OCI-LY7 (cell line): Measurements from ENCODE around the gene GPATCH3. TPM values are rescaled to one million over a fixed set of nuclear protein-coding genes. Genes with fewer than 3 reads are reported as not detected.
"Not testable (repeated sequence)": the region's sequence is repeated elsewhere in the genome, so short reads cannot be mapped to it uniquely, and the experiment has no call there.

Source experiments
- BruUV-seq: library from RNA; stranded (reverse); fragments of 400-500 nt; replicated peaks from 2 replicates; lab custom pipeline; 2021; lab: Mats Ljungman, UMichigan
- CTCF ChIA-PET: fragments of 300-600 bp; sonication (Branson Sonifier 250); formaldehyde crosslinking; loops from one replicate; lab custom pipeline; 2022; ENCODE audit warnings: antibody characterized with exemption; ENCODE audit not compliant: unreplicated experiment; lab: Charles Lee
- POLR2A ChIA-PET: fragments of 300-600 bp; sonication (Branson Sonifier 250); formaldehyde crosslinking; loops from one replicate; lab custom pipeline; 2022; ENCODE audit warnings: antibody characterized with exemption; lab: Charles Lee
- DNase-seq: peaks from one replicate; pipeline ENCODE4 v3.0.0-alpha.2; 2015; ENCODE audit warnings: low spot score
- H2AFZ ChIP-seq: fragments of 200-600 bp; sonication (generic), shearing (Covaris generic); 2 replicates; pipeline ENCODE4 v1.6.1; 2014; ENCODE audit warnings: mild to moderate bottlenecking, antibody characterized with exemption, low read length, moderate library complexity
- H3K27ac ChIP-seq: fragments of 200-600 bp; sonication (generic); 2 replicates; pipeline ENCODE4 v1.5.1; 2014; ENCODE audit warnings: mixed run types, low read depth, mild to moderate bottlenecking, moderate library complexity, low read length, inconsistent platforms; ENCODE audit not compliant: poor library complexity, severe bottlenecking
- H3K36me3 ChIP-seq: fragments of 200-600 bp; sonication (generic); 2 replicates; pipeline ENCODE4 v1.6.1; 2014; ENCODE audit warnings: mild to moderate bottlenecking, antibody characterized with exemption, low read length, moderate library complexity, mixed read lengths; ENCODE audit not compliant: insufficient read depth
- H3K4me1 ChIP-seq: fragments of 200-600 bp; sonication (generic); 2 replicates; pipeline ENCODE4 v1.5.1; 2014; ENCODE audit warnings: mild to moderate bottlenecking, low read length; ENCODE audit not compliant: insufficient read depth, poor library complexity, severe bottlenecking
- H3K4me2 ChIP-seq: fragments of 200-600 bp; sonication (generic); 2 replicates; pipeline ENCODE4 v1.6.1; 2014; ENCODE audit warnings: mild to moderate bottlenecking, low read length
- H3K4me3 ChIP-seq: fragments of 200-600 bp; sonication (generic); 2 replicates; pipeline ENCODE4 v1.5.1; 2014; ENCODE audit warnings: mild to moderate bottlenecking, low read depth, low read length; ENCODE audit not compliant: poor library complexity, severe bottlenecking
- H3K79me2 ChIP-seq: fragments of 200-600 bp; sonication (generic); 2 replicates; pipeline ENCODE4 v1.6.1; 2016; ENCODE audit warnings: low read depth, mild to moderate bottlenecking, low read length, moderate library complexity, mixed read lengths; ENCODE audit not compliant: insufficient read depth
- H3K9me2 ChIP-seq: fragments of 200-600 bp; sonication (generic); 2 replicates; pipeline ENCODE4 v1.6.1; 2016; ENCODE audit warnings: mild to moderate bottlenecking, low read length, mixed read lengths; ENCODE audit not compliant: insufficient read depth
- H3K9me3 ChIP-seq: fragments of 200-600 bp; sonication (generic); 2 replicates; pipeline ENCODE4 v1.6.1; 2014; ENCODE audit warnings: mild to moderate bottlenecking, mixed run types, low read length, mixed read lengths
- H4K20me1 ChIP-seq: fragments of 200-600 bp; sonication (generic); 2 replicates; pipeline ENCODE4 v1.6.1; 2014; ENCODE audit warnings: mild to moderate bottlenecking, antibody characterized with exemption, low read length, moderate library complexity, mixed read lengths; ENCODE audit not compliant: insufficient read depth
- EZH2phosphoT487 ChIP-seq: fragments of 200-600 bp; sonication (generic); IDR thresholded peaks from 2 replicates; pipeline ENCODE4 v1.6.1; 2018; ENCODE audit warnings: low read depth, borderline replicate concordance, mild to moderate bottlenecking, mixed run types, antibody characterized with exemption, low read length, moderate library complexity, mixed read lengths
- intact Hi-C: fragments of 100-400 bp; cut with micrococcal nuclease; formaldehyde crosslinking; loops from one replicate; pipeline ENCODE4 v1.10.0; 2022; ENCODE audit not compliant: unreplicated experiment
- total RNA-seq, 2 experiments: library from RNA; depleted of rRNA in 1 of 2; stranded (reverse); fragments of >200 nt in 1 of 2; shearing (Covaris generic) in 1 of 2; gene quantifications; 2 replicates each; pipeline ENCODE4 v1.2.3, GENCODE V29; 2014 to 2022
- TF ChIP-seq, protein P1 (sequence below): fragments of 200-600 bp; sonication (generic); conservative IDR thresholded peaks from 2 replicates; pipeline ENCODE4 v1.5.1; 2014; ENCODE audit warnings: mild to moderate bottlenecking, antibody characterized with exemption, low read length, moderate library complexity, mixed read lengths

The GPATCH3 gene
- total RNA-seq, 2 experiments from 2014 or later: 9.2 to 15.2 TPM

GRCh38 chr1:26949266-26949925 lies 49.1 kb upstream of the GPATCH3 start:
- Histone ChIP-seq H4K20me1 (no peaks in the 10 kb centered on the region), H3K9me2 (no peaks in the 10 kb centered on the region), H3K79me2 (no peaks in the 10 kb centered on the region), H3K4me1 (no peaks in the 10 kb centered on the region), H3K27ac (no peak overlapping the region), H3K4me2 (no peak overlapping the region), H3K36me3 (peaks cover 30% of the 10 kb centered on the region), H3K4me3 (no peak overlapping the region), H3K9me3 (no peaks in the 10 kb centered on the region), H2AFZ (no peak overlapping the region)
- CTCF ChIA-PET: no interaction called here
- intact Hi-C loops: no loop called here
- BruUV-seq: no TSS peak
- TF ChIP-seq EZH2phosphoT487: no peak
- TF ChIP-seq, protein P1, sequence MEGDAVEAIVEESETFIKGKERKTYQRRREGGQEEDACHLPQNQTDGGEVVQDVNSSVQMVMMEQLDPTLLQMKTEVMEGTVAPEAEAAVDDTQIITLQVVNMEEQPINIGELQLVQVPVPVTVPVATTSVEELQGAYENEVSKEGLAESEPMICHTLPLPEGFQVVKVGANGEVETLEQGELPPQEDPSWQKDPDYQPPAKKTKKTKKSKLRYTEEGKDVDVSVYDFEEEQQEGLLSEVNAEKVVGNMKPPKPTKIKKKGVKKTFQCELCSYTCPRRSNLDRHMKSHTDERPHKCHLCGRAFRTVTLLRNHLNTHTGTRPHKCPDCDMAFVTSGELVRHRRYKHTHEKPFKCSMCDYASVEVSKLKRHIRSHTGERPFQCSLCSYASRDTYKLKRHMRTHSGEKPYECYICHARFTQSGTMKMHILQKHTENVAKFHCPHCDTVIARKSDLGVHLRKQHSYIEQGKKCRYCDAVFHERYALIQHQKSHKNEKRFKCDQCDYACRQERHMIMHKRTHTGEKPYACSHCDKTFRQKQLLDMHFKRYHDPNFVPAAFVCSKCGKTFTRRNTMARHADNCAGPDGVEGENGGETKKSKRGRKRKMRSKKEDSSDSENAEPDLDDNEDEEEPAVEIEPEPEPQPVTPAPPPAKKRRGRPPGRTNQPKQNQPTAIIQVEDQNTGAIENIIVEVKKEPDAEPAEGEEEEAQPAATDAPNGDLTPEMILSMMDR: no peak
- DNase-seq: no peak
- POLR2A ChIA-PET: no interaction called here

GRCh38 chr1:26948725-26949057 lies 48.4 kb upstream of the GPATCH3 start:
- H3K4me2 ChIP-seq, H3K4me3 ChIP-seq, H2AFZ ChIP-seq, H3K9me2 ChIP-seq, H3K79me2 ChIP-seq, H3K4me1 ChIP-seq, DNase-seq, H3K9me3 ChIP-seq, H3K27ac ChIP-seq, BruUV-seq, intact Hi-C loops, CTCF ChIA-PET, POLR2A ChIA-PET, H4K20me1 ChIP-seq: not testable (repeated sequence)
- peaks cover 36% of the 10 kb centered on the region for H3K36me3 ChIP-seq

- no peak overlapping the region for H2AFZ ChIP-seq
- no peaks in the 10 kb centered on the region for H4K20me1 ChIP-seq
- H3K36me3 ChIP-seq: peaks cover 61% of the 10 kb centered on the region
- no peaks in the 10 kb centered on the region for H3K4me1 ChIP-seq
- intact Hi-C loops: no loop called here
- no TSS peak for BruUV-seq
- no peak overlapping the region for H3K4me2 ChIP-seq
- H3K79me2 ChIP-seq: no peaks in the 10 kb centered on the region
- TF ChIP-seq, protein P1: no peak
- TF ChIP-seq EZH2phosphoT487: no peak
- H3K9me3 ChIP-seq: no peaks in the 10 kb centered on the region
- H3K4me3 ChIP-seq: no peak overlapping the region
- no peaks in the 10 kb centered on the region for H3K9me2 ChIP-seq
- no peak overlapping the region for H3K27ac ChIP-seq
- POLR2A ChIA-PET: no interaction called here
- CTCF ChIA-PET: no interaction called here
- DNase-seq: no peak
Observed at GRCh38 chr1:26946270-26946669, 46.0 kb upstream of the GPATCH3 start.
